ENCODE measurements around the gene KRTAP21-1. TPM values are rescaled to one million over a fixed set of nuclear protein-coding genes. Genes with fewer than 3 reads are reported as not detected.

Gene KRTAP21-1
- total RNA-seq, 1 experiment from 2014 or later: not detected

- Mint-ChIP-seq H3K27ac (ENCODE audit: unreplicated experiment) (no peak overlapping the region), H3K4me1 (ENCODE audit: low read depth, unreplicated experiment) (no peaks in the 10 kb centered on the region), H3K4me3 (ENCODE audit: unreplicated experiment) (no peak overlapping the region), H3K27me3 (ENCODE audit: insufficient read depth, unreplicated experiment) (peaks cover 14% of the 10 kb centered on the region), H3K9me3 (ENCODE audit: unreplicated experiment) (no peaks in the 10 kb centered on the region), H3K36me3 (ENCODE audit: insufficient read depth, unreplicated experiment) (no peaks in the 10 kb centered on the region)
- CTCF ChIA-PET: no interaction called here
- Histone ChIP-seq H3K4me1 (no peaks in the 10 kb centered on the region), H3K4me3 (ENCODE audit: low read depth, low read length) (no peak overlapping the region), H3K27me3 (replicated peaks; ENCODE audit: control insufficient read depth, insufficient read depth, low read length) (no peaks in the 10 kb centered on the region), H3K9me3 (no peaks in the 10 kb centered on the region), H3K36me3 (ENCODE audit: control insufficient read depth, insufficient read depth, low read length) (no peaks in the 10 kb centered on the region)
- no TSS peak for BruUV-seq (replicated peaks)
- intact Hi-C loops (cut with micrococcal nuclease; ENCODE audit: unreplicated experiment): no loop called here
- POLR2A ChIA-PET: no interaction called here
- TF ChIP-seq CTCF (IDR thresholded peaks at IDR 0.05; ENCODE audit: insufficient read depth in 1 of 2, low read depth in 1 of 2, low read length in 1 of 2, severe bottlenecking in 1 of 2, unreplicated experiment in 1 of 2): no peak
- DNase-seq: no peak
These were observed 3.1 kb upstream of the KRTAP21-1 start for GRCh38 chr21:30758306-30758705.

- Histone ChIP-seq H3K36me3 (ENCODE audit: control insufficient read depth, insufficient read depth, low read length) (no peaks in the 10 kb centered on the region), H3K9me3 (no peaks in the 10 kb centered on the region), H3K27me3 (replicated peaks; ENCODE audit: control insufficient read depth, insufficient read depth, low read length) (no peaks in the 10 kb centered on the region), H3K4me1 (no peaks in the 10 kb centered on the region), H3K4me3 (ENCODE audit: low read depth, low read length) (no peak within 1 kb of the TSS)
- H3K9me3 Mint-ChIP-seq (ENCODE audit: unreplicated experiment): no peaks in the 10 kb centered on the region
- no peak for TF ChIP-seq CTCF (IDR thresholded peaks at IDR 0.05; ENCODE audit: insufficient read depth in 1 of 2, low read depth in 1 of 2, low read length in 1 of 2, severe bottlenecking in 1 of 2, unreplicated experiment in 1 of 2)
- no TSS peak for BruUV-seq (replicated peaks)
- no peaks in the 10 kb centered on the region for H3K36me3 Mint-ChIP-seq (ENCODE audit: insufficient read depth, unreplicated experiment)
- intact Hi-C loops (cut with micrococcal nuclease; ENCODE audit: unreplicated experiment): no loop called here
- DNase-seq: no peak
- H3K27ac Mint-ChIP-seq (ENCODE audit: unreplicated experiment): no peak within 1 kb of the TSS
- CTCF ChIA-PET: no interaction called here
- H3K4me1 Mint-ChIP-seq (ENCODE audit: low read depth, unreplicated experiment): no peaks in the 10 kb centered on the region
- POLR2A ChIA-PET: no interaction called here
- no peak within 1 kb of the TSS for H3K4me3 Mint-ChIP-seq (ENCODE audit: unreplicated experiment)
- H3K27me3 Mint-ChIP-seq (ENCODE audit: insufficient read depth, unreplicated experiment): no peaks in the 10 kb centered on the region
These were observed 8.1 kb downstream of the KRTAP21-1 start, which contains the start of gene KRTAP21-2 for GRCh38 chr21:30747159-30747558. Gene KRTAP21-2 (minus strand): TSS chr21:30747259. CDS start chr21:30747202, 57 bp downstream.

- Mint-ChIP-seq H3K9me3 (ENCODE audit: unreplicated experiment) (no peaks in the 10 kb centered on the region), H3K36me3 (ENCODE audit: insufficient read depth, unreplicated experiment) (no peaks in the 10 kb centered on the region), H3K4me1 (ENCODE audit: low read depth, unreplicated experiment) (no peaks in the 10 kb centered on the region), H3K27ac (ENCODE audit: unreplicated experiment) (no peak overlapping the region), H3K4me3 (ENCODE audit: unreplicated experiment) (no peak overlapping the region), H3K27me3 (ENCODE audit: insufficient read depth, unreplicated experiment) (no peaks in the 10 kb centered on the region)
- DNase-seq: no peak
- H3K4me3 ChIP-seq (ENCODE audit: low read depth, low read length): no peak overlapping the region
- intact Hi-C loops (cut with micrococcal nuclease; ENCODE audit: unreplicated experiment): no loop called here
- no peaks in the 10 kb centered on the region for H3K36me3 ChIP-seq (ENCODE audit: control insufficient read depth, insufficient read depth, low read length)
- no peak for TF ChIP-seq CTCF (IDR thresholded peaks at IDR 0.05; ENCODE audit: insufficient read depth in 1 of 2, low read depth in 1 of 2, low read length in 1 of 2, severe bottlenecking in 1 of 2, unreplicated experiment in 1 of 2)
- H3K4me1 ChIP-seq: no peaks in the 10 kb centered on the region
- CTCF ChIA-PET: no interaction called here
- no peaks in the 10 kb centered on the region for H3K9me3 ChIP-seq
- POLR2A ChIA-PET: no interaction called here
- H3K27me3 ChIP-seq (replicated peaks; ENCODE audit: control insufficient read depth, insufficient read depth, low read length): no peaks in the 10 kb centered on the region
- no TSS peak for BruUV-seq (replicated peaks)
These were observed 14.8 kb downstream of the KRTAP21-1 start for GRCh38 chr21:30740462-30740861.
